KBM-7 (cell line): ENCODE results near the gene LTA4H.
A peak's percentile ranks its signal among the peaks of the same experiment; 100 is the strongest.

Experiments
- DNase-seq: peaks from one replicate; pipeline ENCODE4 v3.0.0-alpha.2; 2015
- in situ Hi-C: fragments of 300-500 bp; cut with MboI; formaldehyde crosslinking; loops from 2 replicates; pipeline ENCODE4 v1.14.3; 2020; ENCODE audit warnings: low sequenced_read_pairs, low pct_unique_long_range_greater_than_20kb, mixed read lengths

Gene LTA4H

GRCh38 chr12:96044017-96044942 is 8.9 kb upstream of the LTA4H start:
- no peak for DNase-seq
- in situ Hi-C loops, result no loop called here

- in situ Hi-C loops, result no loop called here
- DNase-seq, result no peak
Measured at GRCh38 chr12:96041181-96041580, 5.8 kb upstream of the LTA4H start.

- peak; percentile 47 for DNase-seq
- in situ Hi-C loops, result no loop called here
Measured at GRCh38 chr12:96040305-96041133, 5.1 kb upstream of the LTA4H start.

- DNase-seq, result no peak
- in situ Hi-C loops, result no loop called here
Measured at GRCh38 chr12:96039516-96039915, 4.1 kb upstream of the LTA4H start.

- DNase-seq, result no peak
- in situ Hi-C loops, result no loop called here
Measured at GRCh38 chr12:96036765-96037455, 1.5 kb upstream of the LTA4H start.

- in situ Hi-C loops, result no loop called here
- peak; percentile 37 for DNase-seq
Measured at GRCh38 chr12:96034621-96035282, 635 bp downstream of the LTA4H start.

GRCh38 chr12:96033549-96034389 is 1.6 kb downstream of the LTA4H start:
- no peak for DNase-seq
- in situ Hi-C loops, result no loop called here

- in situ Hi-C loops, result no loop called here
- no peak for DNase-seq
Measured at GRCh38 chr12:96029826-96030225, 5.6 kb downstream of the LTA4H start.

- no peak for DNase-seq
Measured at GRCh38 chr12:96028538-96028937, 6.8 kb downstream of the LTA4H start.

GRCh38 chr12:96026331-96026730 is 9.1 kb downstream of the LTA4H start:
- no peak for DNase-seq
- in situ Hi-C loops, result no loop called here

More at GRCh38 chr12:96028538-96028937, 6.8 kb downstream of the LTA4H start:
- in situ Hi-C loops, result no loop called here

GRCh38 chr12:96025518-96025917 is 9.9 kb downstream of the LTA4H start:
- no peak for DNase-seq
- in situ Hi-C loops, result no loop called here

- in situ Hi-C loops, result no loop called here
- no peak for DNase-seq
Measured at GRCh38 chr12:96020314-96021003, 14.9 kb downstream of the LTA4H start.

- in situ Hi-C loops, result no loop called here
- peak; percentile 28 for DNase-seq
Measured at GRCh38 chr12:96015672-96016071, 19.7 kb downstream of the LTA4H start.

- no peak for DNase-seq
- in situ Hi-C loops, result no loop called here
Measured at GRCh38 chr12:96014943-96015599, 20.3 kb downstream of the LTA4H start.

GRCh38 chr12:96007729-96008128 is 27.7 kb downstream of the LTA4H start:
- in situ Hi-C loops, result no loop called here
- DNase-seq, result no peak

GRCh38 chr12:96006727-96007126 is 28.7 kb downstream of the LTA4H start:
- in situ Hi-C loops, result no loop called here
- no peak for DNase-seq

- in situ Hi-C loops, result no loop called here
- DNase-seq, result no peak
Measured at GRCh38 chr12:96000858-96001257, 34.5 kb downstream of the LTA4H start.
